ENCODE measurements around the gene CRTC1. TPM values are rescaled to one million over a fixed set of nuclear protein-coding genes. Genes with fewer than 3 reads are reported as not detected.

Gene CRTC1
- total and polyA plus RNA-seq, 2 of the 13 experiments (the other 11 are each of a cell fraction or from before 2014, with no cell fraction given) = 2.0 to 2.7 TPM

- H3K79me2 ChIP-seq (ENCODE audit: insufficient read depth, low read length) = no peaks in the 10 kb centered on the region
- DNase-seq (ENCODE audit: low spot score) (no peak), ATAC-seq (no peak), FAIRE-seq (no peak)
- in situ Hi-C loops (cut with HindIII; ENCODE audit: extremely low pct_ligation_motif_present, low pct_unique_long_range_greater_than_20kb) = no loop called here
- H4K20me1 ChIP-seq (ENCODE audit: insufficient read depth, low read length) = no peaks in the 10 kb centered on the region
- no peak overlapping the region for H2AFZ ChIP-seq (ENCODE audit: low read length)
- H3K36me3 ChIP-seq (replicated peaks in 1 of 2; ENCODE audit: control insufficient read depth in 1 of 2, insufficient read depth in 2 of 2, low read length in 2 of 2) = no peaks in the 10 kb centered on the region
- ChIA-PET CTCF (ENCODE audit: low intra/inter-chr PET ratio, low total read pairs) (no interaction called here), POLR2A (no interaction called here)
- peaks cover 2 to 15% of the 10 kb centered on the region in 2 experiments; a peak in 3 of 5 replicates for H3K27me3 ChIP-seq (ENCODE audit: control insufficient read depth in 1 of 2, insufficient read depth in 2 of 2, low read length in 2 of 2)
- no peak overlapping the region for H3K27ac ChIP-seq (ENCODE audit: extremely low read length, insufficient read depth, low read length)
- H3K9ac ChIP-seq (ENCODE audit: insufficient read depth, low read depth, low read length) = no peak overlapping the region
- H3K4me2 ChIP-seq (ENCODE audit: low read depth, low read length) = no peak overlapping the region
- intact Hi-C loops (cut with micrococcal nuclease; ENCODE audit: unreplicated experiment) = no loop called here
- TF ChIP-seq PLRG1 (conservative IDR thresholded peaks at IDR 0.05) = peak; percentile 81; the same call in 1 of the 2 replicates
- TF ChIP-seq CBFB (CRISPR knock-in tag; IDR thresholded peaks at IDR 0.05) = no peak
- no peak overlapping the region for H3K4me3 ChIP-seq (replicated peaks in 1 of 3; ENCODE audit: insufficient read depth in 1 of 3, low read depth in 2 of 3, low read length in 3 of 3)
- H3K4me1 ChIP-seq (ENCODE audit: insufficient read depth, low read length) = peaks cover 76% of the 10 kb centered on the region
- BruUV-seq (replicated peaks) = no TSS peak
- no peaks in the 10 kb centered on the region for H3K9me3 ChIP-seq (ENCODE audit: low read length)
Observed at GRCh38 chr19:18800079-18800478, 116.6 kb downstream of the CRTC1 start.

- Histone ChIP-seq H3K9me3 (ENCODE audit: low read length) (no peaks in the 10 kb centered on the region), H3K27ac (ENCODE audit: extremely low read length, insufficient read depth, low read length) (no peak overlapping the region), H3K9ac (ENCODE audit: insufficient read depth, low read depth, low read length) (no peak overlapping the region), H3K27me3 (ENCODE audit: control insufficient read depth in 1 of 2, insufficient read depth in 2 of 2, low read length in 2 of 2) (peaks cover 0 to 12% of the 10 kb centered on the region in 2 experiments; a peak in 2 of 5 replicates), H3K4me3 (replicated peaks in 1 of 3; ENCODE audit: insufficient read depth in 1 of 3, low read depth in 2 of 3, low read length in 3 of 3) (no peak overlapping the region), H3K36me3 (replicated peaks in 1 of 2; ENCODE audit: control insufficient read depth in 1 of 2, insufficient read depth in 2 of 2, low read length in 2 of 2) (no peaks in the 10 kb centered on the region), H3K4me2 (ENCODE audit: low read depth, low read length) (no peak overlapping the region), H2AFZ (ENCODE audit: low read length) (no peak overlapping the region), H3K79me2 (ENCODE audit: insufficient read depth, low read length) (no peaks in the 10 kb centered on the region), H4K20me1 (ENCODE audit: insufficient read depth, low read length) (no peaks in the 10 kb centered on the region), H3K4me1 (ENCODE audit: insufficient read depth, low read length) (peaks cover 76% of the 10 kb centered on the region)
- ChIA-PET POLR2A (no interaction called here), CTCF (ENCODE audit: low intra/inter-chr PET ratio, low total read pairs) (no interaction called here)
- DNase-seq (ENCODE audit: low spot score) (no peak), ATAC-seq (no peak), FAIRE-seq (no peak)
- intact Hi-C loops (cut with micrococcal nuclease; ENCODE audit: unreplicated experiment) = no loop called here
- WGBS (ENCODE audit: low lambda C conversion rate) = 54% methylated on average over 3 of the region's 10 CpGs
- in situ Hi-C loops (cut with HindIII; ENCODE audit: extremely low pct_ligation_motif_present, low pct_unique_long_range_greater_than_20kb) = no loop called here
- BruUV-seq (replicated peaks) = no TSS peak
- TF ChIP-seq ZNF225 (CRISPR knock-in tag; IDR thresholded peaks at IDR 0.05) (no peak), TAF15 (IDR thresholded peaks at IDR 0.05; ENCODE audit: low read depth, low read length, poor library complexity, severe bottlenecking) (no peak), SRSF1 (optimal IDR thresholded peaks at IDR 0.05; ENCODE audit: low read depth, low read length) (no peak), MAFK (conservative IDR thresholded peaks at IDR 0.05 in 1 of 2, IDR thresholded peaks at IDR 0.05 in 1 of 2; ENCODE audit: low read length in 2 of 2) (no peak), ZNF432 (CRISPR knock-in tag; IDR thresholded peaks at IDR 0.05; ENCODE audit: borderline replicate concordance) (no peak), MED13 (CRISPR knock-in tag; IDR thresholded peaks at IDR 0.05) (no peak), ZEB1 (IDR thresholded peaks at IDR 0.05; ENCODE audit: insufficient replicate concordance, low read depth) (no peak), SNAI1 (CRISPR knock-in tag; IDR thresholded peaks at IDR 0.05; ENCODE audit: borderline replicate concordance) (no peak), ZNF441 (CRISPR knock-in tag; IDR thresholded peaks at IDR 0.05; ENCODE audit: borderline replicate concordance) (no peak), ZNF354B (CRISPR knock-in tag; IDR thresholded peaks at IDR 0.05) (no peak), GZF1 (CRISPR knock-in tag; IDR thresholded peaks at IDR 0.05) (no peak)
- TF ChIP-seq, protein P1, sequence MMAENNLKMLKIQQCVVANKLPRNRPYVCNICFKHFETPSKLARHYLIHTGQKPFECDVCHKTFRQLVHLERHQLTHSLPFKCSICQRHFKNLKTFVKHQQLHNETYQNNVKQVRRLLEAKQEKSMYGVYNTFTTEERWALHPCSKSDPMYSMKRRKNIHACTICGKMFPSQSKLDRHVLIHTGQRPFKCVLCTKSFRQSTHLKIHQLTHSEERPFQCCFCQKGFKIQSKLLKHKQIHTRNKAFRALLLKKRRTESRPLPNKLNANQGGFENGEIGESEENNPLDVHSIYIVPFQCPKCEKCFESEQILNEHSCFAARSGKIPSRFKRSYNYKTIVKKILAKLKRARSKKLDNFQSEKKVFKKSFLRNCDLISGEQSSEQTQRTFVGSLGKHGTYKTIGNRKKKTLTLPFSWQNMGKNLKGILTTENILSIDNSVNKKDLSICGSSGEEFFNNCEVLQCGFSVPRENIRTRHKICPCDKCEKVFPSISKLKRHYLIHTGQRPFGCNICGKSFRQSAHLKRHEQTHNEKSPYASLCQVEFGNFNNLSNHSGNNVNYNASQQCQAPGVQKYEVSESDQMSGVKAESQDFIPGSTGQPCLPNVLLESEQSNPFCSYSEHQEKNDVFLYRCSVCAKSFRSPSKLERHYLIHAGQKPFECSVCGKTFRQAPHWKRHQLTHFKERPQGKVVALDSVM (CRISPR knock-in tag; IDR thresholded peaks at IDR 0.05) = no peak
- TF ChIP-seq, protein P2, sequence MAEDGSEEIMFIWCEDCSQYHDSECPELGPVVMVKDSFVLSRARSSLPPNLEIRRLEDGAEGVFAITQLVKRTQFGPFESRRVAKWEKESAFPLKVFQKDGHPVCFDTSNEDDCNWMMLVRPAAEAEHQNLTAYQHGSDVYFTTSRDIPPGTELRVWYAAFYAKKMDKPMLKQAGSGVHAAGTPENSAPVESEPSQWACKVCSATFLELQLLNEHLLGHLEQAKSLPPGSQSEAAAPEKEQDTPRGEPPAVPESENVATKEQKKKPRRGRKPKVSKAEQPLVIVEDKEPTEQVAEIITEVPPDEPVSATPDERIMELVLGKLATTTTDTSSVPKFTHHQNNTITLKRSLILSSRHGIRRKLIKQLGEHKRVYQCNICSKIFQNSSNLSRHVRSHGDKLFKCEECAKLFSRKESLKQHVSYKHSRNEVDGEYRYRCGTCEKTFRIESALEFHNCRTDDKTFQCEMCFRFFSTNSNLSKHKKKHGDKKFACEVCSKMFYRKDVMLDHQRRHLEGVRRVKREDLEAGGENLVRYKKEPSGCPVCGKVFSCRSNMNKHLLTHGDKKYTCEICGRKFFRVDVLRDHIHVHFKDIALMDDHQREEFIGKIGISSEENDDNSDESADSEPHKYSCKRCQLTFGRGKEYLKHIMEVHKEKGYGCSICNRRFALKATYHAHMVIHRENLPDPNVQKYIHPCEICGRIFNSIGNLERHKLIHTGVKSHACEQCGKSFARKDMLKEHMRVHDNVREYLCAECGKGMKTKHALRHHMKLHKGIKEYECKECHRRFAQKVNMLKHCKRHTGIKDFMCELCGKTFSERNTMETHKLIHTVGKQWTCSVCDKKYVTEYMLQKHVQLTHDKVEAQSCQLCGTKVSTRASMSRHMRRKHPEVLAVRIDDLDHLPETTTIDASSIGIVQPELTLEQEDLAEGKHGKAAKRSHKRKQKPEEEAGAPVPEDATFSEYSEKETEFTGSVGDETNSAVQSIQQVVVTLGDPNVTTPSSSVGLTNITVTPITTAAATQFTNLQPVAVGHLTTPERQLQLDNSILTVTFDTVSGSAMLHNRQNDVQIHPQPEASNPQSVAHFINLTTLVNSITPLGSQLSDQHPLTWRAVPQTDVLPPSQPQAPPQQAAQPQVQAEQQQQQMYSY (CRISPR knock-in tag; IDR thresholded peaks at IDR 0.05) = no peak
Observed at GRCh38 chr19:18800636-18801035, 117.2 kb downstream of the CRTC1 start.

All from HepG2 (cell line).